Fibroblast of skin of back (primary cell): Measurements from ENCODE around the gene IER5L.
"Not testable (repeated sequence)": the region's sequence is repeated elsewhere in the genome, so short reads cannot be mapped to it uniquely, and the experiment has no call there.

Source experiments
- DNase-seq: peaks from one replicate; pipeline ENCODE4 v3.0.0-alpha.2; 2013

The IER5L gene

GRCh38 chr9:129138144-129138462 is 40.0 kb downstream of the IER5L start:
- DNase-seq, result no peak

- no peak for DNase-seq
Observed at GRCh38 chr9:129137292-129138143, 40.5 kb downstream of the IER5L start.

- DNase-seq, result no peak
Observed at GRCh38 chr9:129136446-129137035, 41.5 kb downstream of the IER5L start.

- no peak for DNase-seq
Observed at GRCh38 chr9:129135476-129135875, 42.6 kb downstream of the IER5L start.

DNA sequence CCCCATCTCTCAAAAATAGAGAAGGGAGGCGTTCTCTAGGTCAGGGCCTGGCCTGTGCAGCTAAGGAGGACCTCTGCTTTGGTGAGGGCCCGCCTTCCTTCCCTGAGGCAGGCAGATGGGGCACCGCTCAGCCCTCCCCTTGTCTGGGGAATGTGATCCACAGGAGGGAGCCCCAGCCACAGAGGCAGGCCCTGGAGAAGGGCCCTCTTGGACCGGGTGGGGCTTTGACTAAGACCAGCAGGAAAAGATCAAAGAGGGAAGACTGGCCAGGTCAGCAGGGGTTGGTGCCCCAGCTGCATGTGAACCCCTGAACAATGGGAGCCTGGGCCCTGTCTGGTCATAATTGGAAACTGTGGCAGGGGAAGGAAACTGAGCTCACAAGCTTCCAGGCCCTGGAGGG is 45.0 kb downstream of the IER5L start:
- no peak for DNase-seq

DNA sequence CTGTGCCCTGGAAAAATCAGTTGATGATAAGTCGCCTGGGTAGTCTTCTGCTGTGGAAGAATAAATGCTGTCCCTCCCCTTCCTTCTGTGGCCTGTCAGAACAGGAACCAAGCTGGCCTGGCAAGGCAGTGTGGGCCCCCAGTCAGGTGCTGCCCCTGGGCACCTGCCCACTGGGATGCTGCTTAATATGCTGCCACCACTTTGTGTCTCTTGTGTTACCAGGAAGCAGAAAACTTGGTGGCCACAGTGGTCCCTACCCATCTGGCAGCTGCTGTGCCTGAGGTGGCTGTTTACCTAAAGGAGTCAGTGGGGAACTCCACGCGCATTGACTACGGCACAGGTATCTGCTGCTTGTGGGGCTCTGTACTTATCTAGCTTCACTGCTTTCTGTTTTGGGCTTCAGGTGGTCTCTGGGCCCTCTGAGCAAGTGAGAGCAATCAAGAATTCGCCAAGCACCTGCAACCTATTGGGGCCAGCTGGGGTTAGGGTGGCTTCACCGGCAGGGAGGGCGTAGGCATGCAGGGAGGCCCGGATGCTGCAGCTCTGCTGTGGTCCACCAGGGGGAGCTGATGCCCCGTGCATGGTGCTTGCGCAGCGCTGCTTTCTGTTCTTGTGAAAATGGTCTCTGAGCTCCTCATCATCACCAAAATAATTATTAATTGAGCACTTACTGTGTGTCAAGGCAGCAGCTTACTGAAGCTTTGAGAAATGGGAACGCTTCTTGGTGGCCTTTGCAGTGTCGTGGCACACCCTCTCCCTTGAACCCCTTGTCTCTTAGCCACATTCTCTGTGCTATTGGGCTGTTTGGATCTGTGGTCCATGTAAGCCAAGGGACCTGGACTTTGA is 46.5 kb downstream of the IER5L start:
- DNase-seq, result peak; percentile 59

- DNase-seq, result no peak
Observed at GRCh38 chr9:129130791-129131190, 47.3 kb downstream of the IER5L start.

DNA sequence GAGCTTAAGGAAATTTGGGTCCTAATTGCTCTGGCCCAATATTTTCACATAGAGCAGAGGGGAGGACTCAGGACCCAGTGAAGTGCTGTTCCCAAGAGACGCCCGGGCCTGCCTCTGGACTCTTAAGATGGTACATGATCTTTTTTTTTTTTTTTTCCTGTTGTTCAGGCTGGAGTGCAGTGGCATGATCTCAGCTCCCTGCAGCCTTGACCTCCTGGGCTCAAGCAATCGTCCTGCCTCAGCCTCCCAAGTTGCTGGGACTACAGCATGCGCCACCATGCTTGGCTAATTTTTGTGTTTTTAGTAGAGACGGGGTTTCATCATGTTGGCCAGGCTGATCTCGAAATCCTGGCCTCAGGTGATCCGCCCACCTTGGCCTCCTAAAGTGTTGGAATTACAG is 47.8 kb downstream of the IER5L start:
- DNase-seq, result not testable (repeated sequence)

DNA sequence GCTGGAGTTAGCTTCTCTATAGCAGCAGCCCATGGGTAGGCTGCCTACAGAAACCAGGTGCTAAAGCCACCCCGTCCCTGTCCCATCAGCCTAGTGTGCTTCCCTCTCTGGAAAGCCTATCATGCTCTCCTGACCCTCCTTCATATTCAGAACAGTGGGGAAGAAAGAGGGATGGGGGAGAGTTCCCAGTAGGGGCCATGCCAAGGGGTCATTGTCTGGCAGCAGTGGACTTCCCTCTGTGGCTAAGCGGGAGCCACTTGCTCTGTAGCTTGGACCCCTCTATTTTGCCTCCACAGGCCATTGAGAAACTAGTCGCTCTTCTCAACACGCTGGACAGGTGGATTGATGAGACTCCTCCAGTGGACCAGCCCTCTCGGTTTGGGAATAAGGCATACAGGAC is 49.4 kb downstream of the IER5L start:
- no peak for DNase-seq

- DNase-seq, result peak; percentile 59
Observed at GRCh38 chr9:129126749-129127618, 51.1 kb downstream of the IER5L start.
